PC-9 (cell line): ENCODE data around the gene ST8SIA1. TPM values are rescaled to one million over a fixed set of nuclear protein-coding genes. Genes with fewer than 3 reads are reported as not detected.

Experiments
- BruUV-seq: library from RNA; stranded (reverse); fragments of 400-500 nt; replicated peaks from 2 replicates; lab custom pipeline; 2021; lab: Mats Ljungman, UMichigan
- CTCF ChIA-PET: fragments of 300-600 bp; sonication (Branson Sonifier 250); formaldehyde crosslinking; loops from one replicate; lab custom pipeline; 2022; ENCODE audit warnings: antibody characterized with exemption; lab: Charles Lee
- POLR2A ChIA-PET: fragments of 300-600 bp; sonication (Branson Sonifier 250); formaldehyde crosslinking; loops from one replicate; lab custom pipeline; 2022; ENCODE audit warnings: antibody characterized with exemption; ENCODE audit not compliant: unreplicated experiment; lab: Charles Lee
- DNase-seq, 2 experiments: peaks; one replicate each; pipeline versions ENCODE4 v3.0.0 to v3.0.0-alpha.2; 2015 to 2022; ENCODE audit warnings: mixed read lengths in 1 of 2
- H2AFZ ChIP-seq: fragments of 200-600 bp; sonication (generic); 2 replicates; pipeline ENCODE4 v1.8.1; 2017; ENCODE audit warnings: antibody characterized with exemption
- H3F3A ChIP-seq: fragments of 200-600 bp; sonication (generic); 2 replicates; pipeline ENCODE4 v1.8.1; 2017; ENCODE audit warnings: antibody characterized with exemption, mild to moderate bottlenecking, low read depth; ENCODE audit not compliant: insufficient read depth
- H3K27ac ChIP-seq: fragments of 200-600 bp; sonication (generic); 2 replicates; pipeline ENCODE4 v1.6.1; 2016; ENCODE audit warnings: mixed run types
- H3K27me3 ChIP-seq: fragments of 200-600 bp; sonication (generic); 2 replicates; pipeline ENCODE4 v1.6.1; 2016; ENCODE audit warnings: low read depth, mixed run types; ENCODE audit not compliant: insufficient read depth
- H3K36me3 ChIP-seq: fragments of 200-600 bp; sonication (generic); 2 replicates; pipeline ENCODE4 v1.6.1; 2016; ENCODE audit warnings: low read depth, mixed run types
- H3K4me1 ChIP-seq: fragments of 200-600 bp; sonication (generic); replicated peaks from 2 replicates; pipeline ENCODE4 v1.6.1; 2016; ENCODE audit warnings: mixed run types; ENCODE audit not compliant: insufficient read depth
- H3K4me2 ChIP-seq: fragments of 200-600 bp; sonication (generic); 2 replicates; pipeline ENCODE4 v1.6.1; 2017; ENCODE audit warnings: mixed run types
- H3K4me3 ChIP-seq: fragments of 200-600 bp; sonication (generic); 2 replicates; pipeline ENCODE4 v1.6.1; 2016; ENCODE audit warnings: mixed run types
- H3K79me2 ChIP-seq: fragments of 200-600 bp; sonication (generic); 2 replicates; pipeline ENCODE4 v1.6.1; 2017; ENCODE audit warnings: low read depth, mixed run types
- H3K9me2 ChIP-seq: fragments of 200-600 bp; sonication (generic); 2 replicates; pipeline ENCODE4 v1.8.1; 2017; ENCODE audit warnings: mild to moderate bottlenecking; ENCODE audit not compliant: insufficient read depth
- H3K9me3 ChIP-seq: fragments of 200-600 bp; sonication (generic); 2 replicates; pipeline ENCODE4 v1.8.1; 2016; ENCODE audit warnings: low read depth; ENCODE audit not compliant: insufficient read depth
- H4K20me1 ChIP-seq: fragments of 200-600 bp; sonication (generic); 2 replicates; pipeline ENCODE4 v1.8.1; 2017; ENCODE audit not compliant: insufficient read depth
- CTCF ChIP-seq: fragments of 200-600 bp; sonication (generic); conservative IDR thresholded peaks from 2 replicates; pipeline ENCODE4 v1.6.1; 2017; ENCODE audit warnings: mixed run types, antibody characterized with exemption, mild to moderate bottlenecking, moderate library complexity
- EZH2 ChIP-seq: fragments of 200-600 bp; sonication (generic); IDR thresholded peaks from 2 replicates; pipeline ENCODE4 v1.8.0; 2017; ENCODE audit warnings: antibody characterized with exemption, low read depth
- intact Hi-C: fragments of 100-400 bp; cut with micrococcal nuclease; formaldehyde crosslinking; loops from one replicate; pipeline ENCODE4 v1.10.0; 2022; ENCODE audit not compliant: unreplicated experiment
- total RNA-seq: library from RNA; stranded (reverse); gene quantifications from 2 replicates; pipeline ENCODE4 v1.2.3, GENCODE V29; 2021

Gene ST8SIA1
- total RNA-seq, 1 experiment from 2014 or later, result 3.1 TPM

GRCh38 chr12:22169376-22169775 lies 165.1 kb downstream of the ST8SIA1 start:
- CTCF ChIA-PET, result no interaction called here

DNA sequence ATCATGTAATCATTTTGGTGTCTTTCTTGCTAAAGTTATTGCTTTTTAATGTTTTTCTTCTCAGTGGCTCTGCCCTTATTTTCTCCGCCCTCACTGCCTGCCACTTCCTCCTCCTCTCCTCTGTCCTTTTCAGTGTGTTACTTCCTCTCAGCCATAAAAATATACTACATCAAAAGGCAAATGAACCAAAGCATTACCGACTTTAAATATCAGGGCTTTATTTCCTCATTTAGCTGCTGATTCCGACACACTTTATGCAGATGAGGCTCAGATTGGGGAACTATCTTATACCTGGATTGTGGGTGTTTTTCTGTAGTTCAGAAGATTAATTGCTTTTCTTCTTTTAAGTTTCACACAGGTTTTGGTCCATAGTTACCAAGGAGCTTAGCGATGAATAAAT lies 170.4 kb downstream of the ST8SIA1 start:
- Histone ChIP-seq H3K4me3 (no peak overlapping the region), H3K4me1 (no peaks in the 10 kb centered on the region), H3K27ac (no peak overlapping the region), H3K9me3 (no peaks in the 10 kb centered on the region), H3K27me3 (no peaks in the 10 kb centered on the region), H2AFZ (no peak overlapping the region), H4K20me1 (no peaks in the 10 kb centered on the region), H3F3A (no peaks in the 10 kb centered on the region), H3K9me2 (no peaks in the 10 kb centered on the region; the same call in 1 of the 2 replicates), H3K36me3 (no peaks in the 10 kb centered on the region), H3K79me2 (no peaks in the 10 kb centered on the region), H3K4me2 (no peak overlapping the region)
- no peak for TF ChIP-seq EZH2
- BruUV-seq, result no TSS peak
- ChIA-PET POLR2A (no interaction called here), CTCF (no interaction called here)
- no peak for DNase-seq
- intact Hi-C loops, result no loop called here

More at GRCh38 chr12:22169376-22169775, 165.1 kb downstream of the ST8SIA1 start:
- no peak for DNase-seq
- Histone ChIP-seq H4K20me1 (no peaks in the 10 kb centered on the region), H3K4me3 (no peak overlapping the region), H3K27me3 (no peaks in the 10 kb centered on the region), H3F3A (no peaks in the 10 kb centered on the region), H3K36me3 (no peaks in the 10 kb centered on the region), H3K9me2 (no peaks in the 10 kb centered on the region; the same call in 1 of the 2 replicates), H3K27ac (no peak overlapping the region), H3K79me2 (no peaks in the 10 kb centered on the region), H3K4me2 (no peak overlapping the region), H3K9me3 (no peaks in the 10 kb centered on the region), H3K4me1 (no peaks in the 10 kb centered on the region), H2AFZ (no peak overlapping the region)
- TF ChIP-seq CTCF (no peak), EZH2 (no peak)
- no TSS peak for BruUV-seq
- intact Hi-C loops, result no loop called here
- POLR2A ChIA-PET, result no interaction called here

DNA sequence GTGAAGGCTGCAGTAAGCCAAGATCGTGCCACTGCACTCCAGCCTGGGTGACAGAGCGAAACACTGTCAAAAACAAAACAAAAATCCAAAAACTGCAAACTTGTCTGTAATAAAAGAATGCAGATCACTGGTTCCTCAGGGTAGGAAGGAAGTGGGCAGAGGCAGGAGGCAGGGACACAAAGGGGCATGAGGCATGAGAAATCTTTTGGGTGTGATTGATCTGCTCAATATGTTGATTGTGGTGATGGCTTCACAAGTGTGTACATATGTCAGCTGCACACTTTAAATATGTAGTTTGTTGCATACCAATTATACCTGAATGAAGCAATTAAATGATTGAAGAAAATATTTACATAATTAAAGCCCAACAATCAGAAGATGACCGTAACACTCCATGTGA lies 170.9 kb downstream of the ST8SIA1 start:
- no peak for TF ChIP-seq EZH2
- no peak for TF ChIP-seq CTCF
- CTCF ChIA-PET, result no interaction called here
- Histone ChIP-seq H3K27ac (no peak overlapping the region), H3K4me1 (no peaks in the 10 kb centered on the region), H3K9me3 (no peaks in the 10 kb centered on the region), H2AFZ (no peak overlapping the region), H3K4me2 (no peak overlapping the region), H3K79me2 (no peaks in the 10 kb centered on the region), H3K4me3 (no peak overlapping the region), H4K20me1 (no peaks in the 10 kb centered on the region), H3K9me2 (no peaks in the 10 kb centered on the region; the same call in 1 of the 2 replicates), H3F3A (no peaks in the 10 kb centered on the region), H3K27me3 (no peaks in the 10 kb centered on the region), H3K36me3 (no peaks in the 10 kb centered on the region)
- no peak for DNase-seq
- BruUV-seq, result no TSS peak
- intact Hi-C loops, result loop anchor here (2.0 kb wide), 1 partner anchor 31 kb away; no protein-coding TSS in a partner anchor
- POLR2A ChIA-PET, result no interaction called here
